Naive B cell (primary cell): ENCODE results near the gene WBP1. TPM values are rescaled to one million over a fixed set of nuclear protein-coding genes. Genes with fewer than 3 reads are reported as not detected.
"Not testable (repeated sequence)": the region's sequence is repeated elsewhere in the genome, so short reads cannot be mapped to it uniquely, and the experiment has no call there.

Source experiments
- ATAC-seq, 2 donors: fragments of 150-1000 bp; cut with Tn5 transposase; 2 replicates each; pipeline ENCODE4 v1.10.0; 2021; ENCODE audit warnings: low read depth in 2 of 2, mild to moderate bottlenecking in 2 of 2, moderate library complexity in 2 of 2
- DNase-seq: peaks from one replicate; pipeline ENCODE4 v3.0.0; 2022
- H3K27ac Mint-ChIP-seq, 6 donors: one replicate each; pipeline ENCODE4 v1.8.0; 2020 to 2022; ENCODE audit warnings: mild to moderate bottlenecking in 6 of 6, mixed read lengths in 6 of 6, moderate library complexity in 5 of 6, inconsistent platforms in 2 of 6
- H3K27me3 Mint-ChIP-seq, 3 donors: one replicate each; pipeline ENCODE4 v1.8.0; 2021 to 2022; ENCODE audit warnings: mixed read lengths in 3 of 3, mild to moderate bottlenecking in 1 of 3
- H3K36me3 Mint-ChIP-seq, 2 donors: one replicate each; pipeline ENCODE4 v1.8.0; 2020 to 2022; ENCODE audit warnings: mixed read lengths in 2 of 2, inconsistent platforms in 1 of 2, mild to moderate bottlenecking in 1 of 2
- H3K4me1 Mint-ChIP-seq, 3 donors: one replicate each; pipeline ENCODE4 v1.8.0; 2020 to 2022; ENCODE audit warnings: mixed read lengths in 3 of 3, inconsistent platforms in 1 of 3, mild to moderate bottlenecking in 1 of 3, moderate library complexity in 1 of 3
- H3K4me3 Mint-ChIP-seq, 8 donors: one replicate each; pipeline ENCODE4 v1.8.0; 2020 to 2022; ENCODE audit warnings: mild to moderate bottlenecking in 8 of 8, mixed read lengths in 8 of 8, moderate library complexity in 8 of 8, inconsistent platforms in 2 of 8
- H3K9me3 Mint-ChIP-seq, 7 donors: one replicate each; pipeline ENCODE4 v1.8.0; 2020 to 2022; ENCODE audit warnings: mixed read lengths in 7 of 7, mild to moderate bottlenecking in 5 of 7, inconsistent platforms in 2 of 7, moderate library complexity in 1 of 7
- polyA plus RNA-seq, 6 donors: library from polyadenylated mRNA; unstranded; fragments of 300-500 nt; fragmentation: Illumina TruSeq; gene quantifications; one replicate each; pipeline ENCODE4 v1.2.3, GENCODE V29; 2021; ENCODE audit warnings: low read depth in 6 of 6

The WBP1 gene
- 10 to 100 TPM; 30.0 to 46.1 (median 41.3) TPM for polyA plus RNA-seq

- H3K4me1 Mint-ChIP-seq, result peaks cover 51 to 72% (median 64%) of the 10 kb centered on the region in 3 donors
- no peaks in the 10 kb centered on the region for H3K27me3 Mint-ChIP-seq
- DNase-seq, result peak; percentile 99
- peaks cover 0 to 1% (median 0%) of the 10 kb centered on the region in 7 donors for H3K9me3 Mint-ChIP-seq
- ATAC-seq, result peak; percentile 77 to 79
- H3K36me3 Mint-ChIP-seq, result no peaks in the 10 kb centered on the region
- H3K27ac Mint-ChIP-seq, result peak within 1 kb of the TSS; percentile 98 to 100 (median 100)
- peak within 1 kb of the TSS; percentile 94 to 100 (median 99) for H3K4me3 Mint-ChIP-seq
Measured at GRCh38 chr2:74458132-74458937, at the start of gene WBP1. Gene WBP1, plus strand, starts transcription at chr2:74458438. Its CDS starts 165 bp downstream, at chr2:74458603.

- Mint-ChIP-seq H3K27ac (peak overlapping the region in 5 of 6 donors; percentile 21 to 88 (median 81)), H3K4me1 (peaks cover 32 to 44% (median 43%) of the 10 kb centered on the region in 3 donors), H3K4me3 (peak overlapping the region in 7 of 8 donors; percentile 7 to 90 (median 78)), H3K9me3 (no peaks in the 10 kb centered on the region), H3K27me3 (peaks cover 0 to 5% (median 4%) of the 10 kb centered on the region in 3 donors), H3K36me3 (no peaks in the 10 kb centered on the region)
- no peak for DNase-seq
- ATAC-seq, result no peak
Measured at GRCh38 chr2:74413001-74413698, 45.1 kb upstream of the WBP1 start.

- Mint-ChIP-seq H3K27ac (peak overlapping the region in 5 of 6 donors; percentile 69 to 92 (median 84)), H3K4me1 (peaks cover 36 to 56% (median 43%) of the 10 kb centered on the region in 3 donors), H3K4me3 (peak overlapping the region; percentile 78 to 90 (median 82)), H3K27me3 (no peaks in the 10 kb centered on the region), H3K9me3 (no peaks in the 10 kb centered on the region), H3K36me3 (no peaks in the 10 kb centered on the region)
- no peak for DNase-seq
- no peak for ATAC-seq
Measured at GRCh38 chr2:74414441-74414840, 43.8 kb upstream of the WBP1 start.

DNA sequence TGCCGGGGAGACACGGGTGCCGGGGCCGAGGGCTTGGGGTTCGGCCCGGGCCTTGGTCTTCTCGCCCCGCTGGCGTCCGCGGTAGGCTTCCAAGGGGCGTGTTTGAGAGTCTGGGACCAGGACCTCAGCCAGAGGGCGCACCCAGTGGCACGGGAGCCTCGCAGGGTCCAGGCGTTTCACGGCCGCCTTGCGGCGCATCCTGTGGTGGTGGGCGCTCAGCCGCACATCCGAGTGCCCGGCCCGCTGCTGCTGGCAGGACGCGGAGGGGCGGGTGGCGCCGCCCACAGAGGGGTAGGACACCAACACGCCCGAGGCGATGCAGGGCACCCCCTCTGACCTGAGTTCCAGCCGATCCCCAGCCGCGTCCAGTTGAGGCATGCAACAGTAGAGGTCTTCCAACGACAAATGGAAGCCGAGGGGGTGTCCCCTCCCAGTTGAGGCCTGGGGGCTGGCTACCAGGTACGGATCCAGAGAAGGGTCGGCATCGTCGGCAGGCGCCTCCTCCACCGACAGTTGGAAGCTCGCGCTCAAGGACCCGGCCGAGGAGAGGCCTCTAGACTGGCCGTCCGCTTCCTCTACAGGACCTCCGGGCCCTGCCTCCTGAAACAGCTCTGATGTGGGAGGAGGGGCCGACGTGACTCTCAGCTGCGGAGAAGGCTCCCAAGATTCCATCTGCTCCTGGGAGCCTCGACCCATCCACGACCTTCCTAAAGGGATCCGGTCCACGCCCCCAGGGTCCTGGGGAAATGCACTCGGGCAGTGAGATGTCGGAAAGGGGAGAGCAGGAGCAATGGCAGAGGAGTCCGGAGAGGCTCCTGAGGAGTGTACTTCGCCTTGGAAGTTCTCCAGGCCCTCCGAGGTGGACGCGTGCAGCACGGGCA lies 43.1 kb upstream of the WBP1 start:
- Mint-ChIP-seq H3K27ac (peak overlapping the region in 4 of 6 donors; percentile 74 to 92 (median 85)), H3K9me3 (no peaks in the 10 kb centered on the region), H3K27me3 (no peaks in the 10 kb centered on the region), H3K4me3 (peak overlapping the region; percentile 78 to 90 (median 86)), H3K4me1 (peaks cover 37 to 62% (median 49%) of the 10 kb centered on the region in 3 donors), H3K36me3 (no peaks in the 10 kb centered on the region)
- DNase-seq, result peak; percentile 67
- ATAC-seq, result peak; percentile 65 to 69

GRCh38 chr2:74415762-74416395 lies 42.4 kb upstream of the WBP1 start:
- peak overlapping the region in 4 of 6 donors; percentile 47 to 81 (median 69) for H3K27ac Mint-ChIP-seq
- DNase-seq, result no peak
- H3K4me3 Mint-ChIP-seq, result peak overlapping the region; percentile 78 to 90 (median 86)
- H3K9me3 Mint-ChIP-seq, result no peaks in the 10 kb centered on the region
- no peak for ATAC-seq
- H3K4me1 Mint-ChIP-seq, result peaks cover 42 to 70% (median 55%) of the 10 kb centered on the region in 3 donors
- H3K36me3 Mint-ChIP-seq, result no peaks in the 10 kb centered on the region
- no peaks in the 10 kb centered on the region for H3K27me3 Mint-ChIP-seq

DNA sequence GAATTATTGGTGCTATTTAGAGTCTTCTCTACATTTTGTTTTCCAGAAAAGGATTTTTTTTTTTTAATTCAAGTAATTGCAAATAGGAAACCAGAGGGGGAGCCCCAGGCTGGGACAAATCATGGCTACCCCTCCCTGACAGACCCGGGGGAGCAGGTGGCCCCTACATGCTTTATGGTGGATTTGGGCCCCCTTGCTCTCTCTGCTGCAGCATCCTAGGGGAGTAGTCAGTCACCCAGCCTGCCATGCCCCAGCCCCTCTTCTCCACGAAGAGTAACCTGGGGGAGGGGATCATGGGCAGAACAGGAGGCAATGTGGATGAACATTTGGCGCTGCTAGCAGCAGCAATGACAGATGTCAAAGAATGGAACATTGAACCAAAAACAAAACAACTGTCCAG lies 41.5 kb upstream of the WBP1 start:
- peak overlapping the region in 4 of 6 donors; percentile 60 to 81 (median 64) for H3K27ac Mint-ChIP-seq
- ATAC-seq (no peak), DNase-seq (no peak)
- H3K27me3 Mint-ChIP-seq, result no peaks in the 10 kb centered on the region
- no peaks in the 10 kb centered on the region for H3K36me3 Mint-ChIP-seq
- H3K9me3 Mint-ChIP-seq, result no peaks in the 10 kb centered on the region
- H3K4me3 Mint-ChIP-seq, result peak overlapping the region in 6 of 8 donors; percentile 6 to 81 (median 77)
- H3K4me1 Mint-ChIP-seq, result peaks cover 46 to 75% (median 61%) of the 10 kb centered on the region in 3 donors

DNA sequence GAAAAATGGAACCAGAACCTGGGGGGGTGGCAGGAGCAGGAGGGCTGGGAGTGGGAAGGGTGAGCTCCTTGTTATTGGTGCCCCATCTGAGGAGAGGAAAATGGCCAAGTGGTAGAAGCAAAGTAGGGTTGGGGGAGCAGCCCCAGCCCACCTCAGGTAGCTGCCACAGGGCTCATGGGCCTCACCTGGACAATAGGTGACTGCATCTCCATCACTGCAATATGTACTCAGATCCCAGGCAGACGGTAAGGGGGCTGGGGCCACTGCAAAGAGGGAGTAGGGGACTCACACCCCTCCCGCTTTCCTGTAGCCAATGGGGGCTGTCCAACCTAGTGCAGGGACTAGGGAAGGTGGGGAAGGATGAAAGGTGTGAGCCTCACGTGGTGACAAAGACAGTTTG lies 41.0 kb upstream of the WBP1 start:
- Mint-ChIP-seq H3K27me3 (no peaks in the 10 kb centered on the region), H3K36me3 (no peaks in the 10 kb centered on the region), H3K4me1 (peaks cover 46 to 79% (median 66%) of the 10 kb centered on the region in 3 donors), H3K27ac (peak overlapping the region in 4 of 6 donors; percentile 60 to 81 (median 66)), H3K4me3 (peak overlapping the region in 6 of 8 donors; percentile 32 to 81 (median 77)), H3K9me3 (no peaks in the 10 kb centered on the region)
- ATAC-seq, result no peak
- DNase-seq, result no peak

- H3K36me3 Mint-ChIP-seq, result no peaks in the 10 kb centered on the region
- H3K9me3 Mint-ChIP-seq, result no peaks in the 10 kb centered on the region
- H3K27ac Mint-ChIP-seq, result peak overlapping the region in 2 of 6 donors; percentile 60 to 65
- no peak for DNase-seq
- peaks cover 44 to 85% (median 67%) of the 10 kb centered on the region in 3 donors for H3K4me1 Mint-ChIP-seq
- H3K27me3 Mint-ChIP-seq, result no peaks in the 10 kb centered on the region
- H3K4me3 Mint-ChIP-seq, result peak overlapping the region in 3 of 8 donors; percentile 41 to 79 (median 78)
- ATAC-seq, result no peak
Measured at GRCh38 chr2:74417763-74418162, 40.5 kb upstream of the WBP1 start.

- Mint-ChIP-seq H3K4me1 (peaks cover 45 to 87% (median 63%) of the 10 kb centered on the region in 3 donors), H3K27me3 (no peaks in the 10 kb centered on the region), H3K9me3 (no peaks in the 10 kb centered on the region), H3K4me3 (peak overlapping the region in 3 of 8 donors; percentile 9 to 74 (median 16)), H3K36me3 (no peaks in the 10 kb centered on the region), H3K27ac (peak overlapping the region in 1 of 6 donors; percentile 69)
- no peak for ATAC-seq
- no peak for DNase-seq
Measured at GRCh38 chr2:74418312-74418711, 39.9 kb upstream of the WBP1 start.

- DNase-seq, result no peak
- Mint-ChIP-seq H3K4me3 (peak overlapping the region in 7 of 8 donors; percentile 64 to 99 (median 74)), H3K4me1 (peaks cover 38 to 79% (median 53%) of the 10 kb centered on the region in 3 donors), H3K27me3 (no peaks in the 10 kb centered on the region), H3K27ac (peak overlapping the region in 5 of 6 donors; percentile 19 to 100 (median 88)), H3K36me3 (no peaks in the 10 kb centered on the region), H3K9me3 (no peaks in the 10 kb centered on the region)
- no peak for ATAC-seq
Measured at GRCh38 chr2:74419345-74419744, 38.9 kb upstream of the WBP1 start.

DNA sequence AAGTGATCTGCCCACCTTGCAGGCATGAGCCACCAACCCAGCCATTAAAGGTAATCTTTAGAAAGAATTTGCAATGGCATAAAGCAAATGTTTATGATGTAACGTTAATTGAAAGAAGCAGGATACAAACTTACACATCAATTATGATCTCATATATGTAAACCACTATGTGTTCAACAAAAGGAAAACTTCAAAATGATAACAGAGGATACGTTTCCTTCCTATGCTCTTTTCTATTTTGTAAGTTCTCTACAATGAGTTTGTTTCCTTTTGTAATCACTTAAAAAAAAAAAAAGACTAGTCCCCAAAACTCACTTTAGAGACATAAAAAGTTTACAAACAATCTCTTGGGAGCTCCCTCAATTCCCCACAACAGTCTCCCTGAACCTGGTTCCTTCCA lies 38.2 kb upstream of the WBP1 start:
- Mint-ChIP-seq H3K27me3 (no peaks in the 10 kb centered on the region), H3K36me3 (no peaks in the 10 kb centered on the region), H3K4me3 (peak overlapping the region; percentile 64 to 100 (median 87)), H3K27ac (peak overlapping the region; percentile 61 to 100 (median 94)), H3K9me3 (no peaks in the 10 kb centered on the region), H3K4me1 (peaks cover 34 to 76% (median 48%) of the 10 kb centered on the region in 3 donors)
- DNase-seq, result no peak
- ATAC-seq, result no peak

DNA sequence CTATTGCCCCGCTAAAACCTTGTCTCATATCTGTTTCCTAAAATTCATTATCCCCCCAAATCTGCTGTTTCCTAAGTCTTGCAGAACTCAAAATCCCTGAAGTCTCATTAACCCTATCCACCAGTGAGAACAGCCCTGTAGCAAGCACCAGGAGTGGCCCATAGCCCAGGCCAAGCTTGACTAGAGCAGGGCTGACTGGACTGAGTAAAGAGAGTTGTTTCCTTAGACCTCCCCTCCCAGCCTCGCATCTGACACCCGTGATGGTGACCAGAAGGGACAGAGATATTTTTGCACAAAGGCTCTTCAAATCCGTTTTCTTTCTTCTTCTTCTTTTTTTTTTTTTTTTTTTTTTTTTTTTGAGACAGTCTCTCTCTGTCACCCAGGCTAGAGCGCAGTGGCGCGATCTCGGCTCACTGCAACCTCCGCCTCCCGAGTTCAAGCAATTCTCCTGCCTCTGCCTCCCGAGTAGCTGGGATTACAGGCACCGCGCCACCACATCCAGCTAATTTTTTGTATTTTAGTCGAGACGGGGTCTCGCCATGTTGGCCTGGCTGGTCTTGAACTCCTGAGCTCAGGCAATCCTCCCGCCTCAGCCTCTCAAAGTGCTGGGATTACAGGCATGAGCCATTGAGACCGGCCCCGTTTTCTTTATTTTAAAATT lies 37.7 kb upstream of the WBP1 start:
- ATAC-seq, result not testable (repeated sequence)
- H3K4me1 Mint-ChIP-seq, result peaks cover 34 to 71% (median 45%) of the 10 kb centered on the region in 3 donors

More for the DNA sequence above, 37.7 kb upstream of the WBP1 start:
- DNase-seq, H3K36me3 Mint-ChIP-seq, H3K9me3 Mint-ChIP-seq, H3K27me3 Mint-ChIP-seq: not testable (repeated sequence)
- Mint-ChIP-seq H3K27ac (peak overlapping the region; percentile 95 to 100 (median 100)), H3K4me3 (peak overlapping the region; percentile 94 to 100 (median 98))
